ENCODE measurements around the gene SLCO3A1.

GRCh38 chr15:92035961-92036360 lies 182.5 kb downstream of the SLCO3A1 start:
- TF ChIP-seq, protein P1, sequence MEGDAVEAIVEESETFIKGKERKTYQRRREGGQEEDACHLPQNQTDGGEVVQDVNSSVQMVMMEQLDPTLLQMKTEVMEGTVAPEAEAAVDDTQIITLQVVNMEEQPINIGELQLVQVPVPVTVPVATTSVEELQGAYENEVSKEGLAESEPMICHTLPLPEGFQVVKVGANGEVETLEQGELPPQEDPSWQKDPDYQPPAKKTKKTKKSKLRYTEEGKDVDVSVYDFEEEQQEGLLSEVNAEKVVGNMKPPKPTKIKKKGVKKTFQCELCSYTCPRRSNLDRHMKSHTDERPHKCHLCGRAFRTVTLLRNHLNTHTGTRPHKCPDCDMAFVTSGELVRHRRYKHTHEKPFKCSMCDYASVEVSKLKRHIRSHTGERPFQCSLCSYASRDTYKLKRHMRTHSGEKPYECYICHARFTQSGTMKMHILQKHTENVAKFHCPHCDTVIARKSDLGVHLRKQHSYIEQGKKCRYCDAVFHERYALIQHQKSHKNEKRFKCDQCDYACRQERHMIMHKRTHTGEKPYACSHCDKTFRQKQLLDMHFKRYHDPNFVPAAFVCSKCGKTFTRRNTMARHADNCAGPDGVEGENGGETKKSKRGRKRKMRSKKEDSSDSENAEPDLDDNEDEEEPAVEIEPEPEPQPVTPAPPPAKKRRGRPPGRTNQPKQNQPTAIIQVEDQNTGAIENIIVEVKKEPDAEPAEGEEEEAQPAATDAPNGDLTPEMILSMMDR (conservative IDR thresholded peaks at IDR 0.05; ENCODE audit: low read length), result no peak
- no peak for TF ChIP-seq EZH2phosphoT487 (IDR thresholded peaks at IDR 0.05; ENCODE audit: borderline replicate concordance, low read depth, low read length)
